Kidney epithelial cell (primary cell): ENCODE results near the gene LAMA1. TPM values are rescaled to one million over a fixed set of nuclear protein-coding genes. Genes with fewer than 3 reads are reported as not detected.
"Not testable (repeated sequence)": the region's sequence is repeated elsewhere in the genome, so short reads cannot be mapped to it uniquely, and the experiment has no call there.

Source experiments
- DNase-seq: peaks from one replicate; pipeline ENCODE4 v3.0.0-alpha.2; 2010; ENCODE audit warnings: low read depth
- H3K27me3 ChIP-seq: 2 replicates; pipeline ENCODE4 v1.6.0; 2011; ENCODE audit warnings: low read length; ENCODE audit not compliant: control insufficient read depth, insufficient read depth
- H3K36me3 ChIP-seq: 2 replicates; pipeline ENCODE4 v1.5.1; 2011; ENCODE audit warnings: low read length; ENCODE audit not compliant: control insufficient read depth, insufficient read depth
- H3K4me3 ChIP-seq: 2 replicates; pipeline ENCODE4 v1.5.1; 2011; ENCODE audit warnings: low read depth, mild to moderate bottlenecking, control low read depth, low read length
- total RNA-seq: library from RNA; depleted of rRNA; stranded (reverse); fragments of >200 nt; gene quantifications from 2 replicates; pipeline ENCODE4 v1.2.3, GENCODE V29; 2015
- TF ChIP-seq, protein P1 (sequence below): IDR thresholded peaks from 2 replicates; pipeline ENCODE4 v1.5.1; 2011; ENCODE audit warnings: mild to moderate bottlenecking, moderate library complexity, low read length, control low read depth, inconsistent platforms; ENCODE audit not compliant: insufficient read depth, poor library complexity, severe bottlenecking

The LAMA1 gene
- total RNA-seq, 1 donor from 2014 or later, result 29.5 TPM

DNA sequence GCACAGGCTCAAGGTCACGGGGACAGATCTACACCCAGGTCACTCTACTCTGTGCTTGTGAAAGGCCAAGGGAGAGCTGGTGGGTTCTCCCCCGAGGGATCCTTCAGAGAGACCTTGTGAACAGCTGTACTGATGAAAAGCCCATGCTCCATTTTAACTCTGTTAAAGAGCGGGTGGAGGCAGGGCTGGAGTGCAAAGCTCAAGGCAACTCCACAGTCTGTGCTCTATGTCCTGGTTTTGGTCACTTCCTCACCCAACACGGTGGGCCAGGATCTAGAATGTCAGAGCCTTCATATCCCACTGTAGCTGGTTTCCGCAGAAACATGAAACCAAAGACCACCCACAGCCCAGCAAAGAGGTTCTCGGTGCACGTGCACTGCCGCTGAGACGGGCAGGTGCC, 177.1 kb downstream of the LAMA1 start:
- TF ChIP-seq, protein P1, sequence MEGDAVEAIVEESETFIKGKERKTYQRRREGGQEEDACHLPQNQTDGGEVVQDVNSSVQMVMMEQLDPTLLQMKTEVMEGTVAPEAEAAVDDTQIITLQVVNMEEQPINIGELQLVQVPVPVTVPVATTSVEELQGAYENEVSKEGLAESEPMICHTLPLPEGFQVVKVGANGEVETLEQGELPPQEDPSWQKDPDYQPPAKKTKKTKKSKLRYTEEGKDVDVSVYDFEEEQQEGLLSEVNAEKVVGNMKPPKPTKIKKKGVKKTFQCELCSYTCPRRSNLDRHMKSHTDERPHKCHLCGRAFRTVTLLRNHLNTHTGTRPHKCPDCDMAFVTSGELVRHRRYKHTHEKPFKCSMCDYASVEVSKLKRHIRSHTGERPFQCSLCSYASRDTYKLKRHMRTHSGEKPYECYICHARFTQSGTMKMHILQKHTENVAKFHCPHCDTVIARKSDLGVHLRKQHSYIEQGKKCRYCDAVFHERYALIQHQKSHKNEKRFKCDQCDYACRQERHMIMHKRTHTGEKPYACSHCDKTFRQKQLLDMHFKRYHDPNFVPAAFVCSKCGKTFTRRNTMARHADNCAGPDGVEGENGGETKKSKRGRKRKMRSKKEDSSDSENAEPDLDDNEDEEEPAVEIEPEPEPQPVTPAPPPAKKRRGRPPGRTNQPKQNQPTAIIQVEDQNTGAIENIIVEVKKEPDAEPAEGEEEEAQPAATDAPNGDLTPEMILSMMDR, result no peak
- Histone ChIP-seq H3K27me3 (no peaks in the 10 kb centered on the region), H3K4me3 (no peak overlapping the region), H3K36me3 (no peaks in the 10 kb centered on the region)
- no peak for DNase-seq

DNA sequence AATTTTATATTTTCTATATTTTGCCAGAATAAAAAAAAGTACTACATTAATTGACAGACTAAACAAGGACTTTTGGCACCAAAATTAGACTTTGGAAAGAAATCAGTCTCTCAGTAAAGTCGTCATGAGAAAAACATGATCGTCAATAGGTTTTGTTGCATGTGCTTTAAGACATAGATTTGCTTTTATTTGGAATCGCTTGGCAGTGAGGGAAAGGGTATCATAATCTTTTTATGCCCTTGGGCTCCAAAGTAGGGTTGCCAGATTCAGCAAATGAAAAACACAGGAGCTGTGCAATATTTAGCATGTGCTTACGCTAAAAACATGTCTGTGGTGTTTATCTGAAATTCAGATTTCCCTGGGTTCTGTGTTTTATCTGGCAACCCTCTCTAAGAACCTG, 177.6 kb downstream of the LAMA1 start:
- Histone ChIP-seq H3K27me3 (no peaks in the 10 kb centered on the region), H3K4me3 (no peak overlapping the region), H3K36me3 (no peaks in the 10 kb centered on the region)
- TF ChIP-seq, protein P1, result no peak
- DNase-seq, result no peak

DNA sequence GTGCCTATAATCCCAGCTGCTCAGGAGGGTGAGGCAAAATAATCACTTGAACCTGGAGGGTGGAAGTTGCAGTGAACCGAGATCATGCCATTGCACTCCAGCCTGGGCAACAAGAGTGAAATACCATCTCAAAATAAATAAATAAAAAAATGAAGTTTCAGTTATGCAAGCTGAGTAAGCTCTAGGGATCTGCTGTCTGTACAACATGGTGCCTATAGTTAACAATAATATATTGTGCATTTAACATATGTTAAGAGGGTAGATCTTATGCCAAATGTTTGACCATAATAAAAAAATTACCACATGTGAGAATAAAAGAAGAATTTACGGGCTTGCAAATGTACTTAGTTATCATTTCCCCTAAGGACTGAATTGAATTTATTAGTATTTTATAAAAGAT, 179.2 kb downstream of the LAMA1 start:
- not testable (repeated sequence) for H3K36me3 ChIP-seq, H3K4me3 ChIP-seq, H3K27me3 ChIP-seq, DNase-seq

DNA sequence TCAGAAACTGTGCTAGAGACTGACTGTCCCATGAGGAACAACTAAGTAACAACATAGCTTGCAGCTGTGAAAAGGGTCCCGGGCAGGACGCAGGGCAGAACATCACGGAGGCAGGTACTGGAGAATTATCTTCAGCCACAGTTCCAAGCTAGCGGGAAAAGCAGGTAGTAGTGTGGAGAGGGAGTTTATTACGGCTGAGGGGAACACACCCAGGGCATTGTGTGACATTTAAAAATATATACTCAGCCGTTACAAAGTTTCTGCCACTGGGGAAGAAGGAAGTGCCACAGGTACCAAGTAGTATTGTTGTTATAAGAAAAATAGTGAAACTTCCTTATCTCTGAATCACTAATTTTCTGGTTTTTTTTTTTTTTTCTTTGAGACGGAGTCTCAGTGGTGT, 179.6 kb downstream of the LAMA1 start:
- H3K27me3 ChIP-seq, result no peaks in the 10 kb centered on the region
- H3K4me3 ChIP-seq, result no peak overlapping the region
- no peak for DNase-seq

DNA sequence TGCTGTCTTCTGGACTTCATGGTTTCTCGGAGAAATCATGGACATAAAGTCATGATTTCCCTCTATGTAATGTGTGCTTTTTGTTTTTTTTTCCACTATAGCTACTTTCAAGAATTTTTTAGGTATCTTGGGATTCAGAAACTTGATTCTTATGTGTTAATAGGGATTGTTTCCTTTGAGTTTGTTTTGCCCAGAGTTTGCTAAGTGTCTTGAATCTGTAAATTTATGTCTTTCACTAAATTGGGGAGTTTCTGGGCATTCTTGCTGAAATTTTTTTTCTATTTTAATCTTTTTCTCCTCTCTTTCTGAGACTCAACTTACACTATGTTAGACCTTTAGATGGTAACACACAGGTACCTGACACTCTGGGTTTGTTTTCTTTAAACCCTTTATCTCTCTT, 182.7 kb downstream of the LAMA1 start:
- H3K36me3 ChIP-seq, result no peaks in the 10 kb centered on the region
- no peak overlapping the region for H3K4me3 ChIP-seq
- DNase-seq, result no peak
- TF ChIP-seq, protein P1, result no peak
- H3K27me3 ChIP-seq, result no peaks in the 10 kb centered on the region

More for the DNA sequence above, 179.6 kb downstream of the LAMA1 start:
- no peaks in the 10 kb centered on the region for H3K36me3 ChIP-seq
- TF ChIP-seq, protein P1, result no peak

DNA sequence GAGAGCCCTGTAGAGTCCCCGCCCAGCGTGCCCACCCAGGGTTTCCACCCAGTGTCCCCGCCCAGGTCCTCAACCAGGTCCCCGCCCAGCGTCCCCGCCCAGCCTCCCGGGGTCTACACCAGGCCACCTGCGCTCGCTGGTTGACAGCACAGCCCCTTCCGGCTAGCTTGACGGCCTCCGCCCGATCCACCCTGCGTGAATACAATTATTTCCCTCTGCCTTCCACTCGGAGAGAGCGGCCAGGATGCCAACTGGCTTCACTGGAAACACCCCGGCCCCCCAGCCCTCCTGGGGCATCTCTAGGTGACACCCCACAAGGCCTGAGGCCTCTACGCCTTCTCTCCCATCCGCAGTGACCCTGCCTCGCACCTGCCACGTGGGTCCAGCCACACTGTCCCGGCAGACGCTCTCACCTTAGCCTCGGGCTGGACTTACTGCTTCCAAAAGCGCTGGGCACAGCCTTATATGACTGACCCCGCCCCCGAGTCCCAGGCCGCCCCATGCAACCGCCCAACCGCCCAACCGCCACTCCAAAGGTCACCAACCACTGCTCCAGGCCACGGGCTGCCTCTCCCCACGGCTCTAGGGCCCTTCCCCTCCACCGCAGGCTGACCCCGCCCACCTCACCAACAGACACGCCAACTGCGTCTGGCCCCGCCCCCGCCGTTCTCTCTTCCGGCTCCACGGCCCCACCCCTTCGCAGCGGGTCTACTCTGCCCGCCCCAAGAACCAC, 188.1 kb downstream of the LAMA1 start:
- TF ChIP-seq, protein P1, result no peak
- no peak for DNase-seq
- no peak overlapping the region for H3K4me3 ChIP-seq

More for the DNA sequence above, 188.1 kb downstream of the LAMA1 start:
- Histone ChIP-seq H3K36me3 (no peaks in the 10 kb centered on the region), H3K27me3 (no peaks in the 10 kb centered on the region)
